AML-193 (cell line): ENCODE measurements around the gene SALL4.
"Not testable (repeated sequence)": the region's sequence is repeated elsewhere in the genome, so short reads cannot be mapped to it uniquely, and the experiment has no call there.

Source experiments
- DNase-seq, 2 experiments: peaks; one replicate each; lab custom pipeline; 2025; lab: John Stamatoyannopoulos, UW

The SALL4 gene

DNA sequence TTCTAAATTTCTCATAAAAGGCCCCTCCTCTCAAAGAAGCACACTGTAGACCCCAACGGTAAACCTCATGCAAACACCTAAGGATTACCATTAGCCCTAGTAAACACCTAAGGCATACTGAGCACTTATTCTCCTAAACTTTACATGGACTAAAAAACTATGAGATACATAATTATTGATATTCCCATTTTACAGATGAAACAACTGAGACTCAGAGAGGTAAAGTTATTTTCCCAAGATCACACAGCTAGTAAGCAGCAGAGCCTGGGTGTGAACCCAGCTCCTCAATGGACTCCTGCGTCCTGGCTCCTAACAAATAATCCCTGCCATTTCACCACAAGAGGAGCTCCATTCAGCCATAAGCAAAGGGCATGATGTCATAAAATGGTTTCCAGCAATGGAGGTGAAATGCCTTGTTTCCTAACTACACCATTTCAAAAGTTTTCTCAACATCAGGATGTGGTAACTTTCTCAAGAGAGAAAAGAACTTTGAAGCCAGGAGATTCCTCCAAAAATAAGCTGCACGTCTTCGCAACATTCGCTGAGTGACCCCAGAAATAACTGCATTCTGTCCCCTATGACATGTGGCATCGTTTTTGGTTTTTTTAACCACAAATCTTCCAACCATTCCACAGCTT, 38.2 kb downstream of the SALL4 start:
- DNase-seq, result no peak

DNA sequence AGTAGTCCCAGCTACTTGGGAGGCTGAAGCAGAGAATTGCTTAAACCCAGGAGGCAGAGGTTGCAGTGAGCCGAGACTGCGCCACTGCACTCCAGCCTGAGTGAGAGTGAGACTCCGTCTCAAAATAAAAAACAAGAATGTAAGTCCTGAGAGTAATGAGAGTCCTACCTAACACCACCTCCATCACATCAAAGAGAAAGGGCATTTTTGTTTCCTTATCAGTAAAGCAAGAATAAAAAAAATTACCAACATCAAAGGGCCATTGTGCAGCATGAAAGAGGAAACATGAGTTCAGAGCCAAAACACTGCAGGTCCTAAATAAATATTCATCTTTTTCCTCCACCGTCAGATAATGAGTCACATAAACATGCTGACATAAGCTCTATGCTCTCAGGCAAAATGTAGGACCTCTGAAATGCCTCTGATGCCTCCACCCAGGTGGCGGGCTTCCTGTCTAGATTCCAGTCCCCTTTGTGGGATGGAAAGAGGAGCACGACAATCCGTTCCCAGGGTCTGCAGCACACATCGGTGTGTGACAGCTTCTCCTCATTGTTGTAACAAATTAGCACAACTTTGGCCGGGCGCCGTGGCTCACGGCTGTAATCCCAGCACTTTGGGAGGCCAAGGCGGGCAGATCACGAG, 41.3 kb downstream of the SALL4 start:
- no peak for DNase-seq

DNA sequence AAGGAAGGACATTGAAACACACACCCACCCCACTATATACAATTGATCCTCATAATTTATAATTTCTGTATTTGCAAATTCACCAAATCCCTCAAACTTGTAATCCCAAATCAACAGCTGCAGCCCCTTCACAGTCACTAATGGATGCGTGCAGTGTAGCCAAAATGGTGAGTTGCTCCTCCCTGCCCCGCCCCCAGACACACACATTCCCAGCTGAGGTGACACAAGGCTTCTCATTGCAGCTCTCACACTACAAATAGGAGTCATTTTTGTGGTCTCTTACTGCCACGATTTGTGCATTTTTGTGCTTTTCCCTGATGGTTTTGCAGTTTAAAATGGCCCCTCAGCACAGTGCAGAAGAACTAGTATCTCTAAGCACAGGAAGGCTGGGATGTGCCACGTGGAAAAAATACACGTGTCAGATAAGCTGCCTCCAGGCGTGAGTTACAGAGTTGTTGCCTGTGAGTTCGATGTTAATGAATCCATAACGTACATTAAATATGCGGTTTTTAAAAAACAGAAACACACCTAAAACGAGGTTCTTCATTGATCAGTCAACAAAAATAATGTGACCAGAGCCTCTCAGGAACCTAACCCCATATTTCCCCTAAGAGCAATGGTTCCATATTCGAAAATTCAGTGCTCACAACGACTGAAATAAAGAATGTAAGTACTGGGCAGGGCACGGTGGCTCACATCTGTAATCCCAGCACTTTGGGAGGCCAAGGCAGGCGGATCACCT, 42.4 kb downstream of the SALL4 start:
- no peak for DNase-seq

DNA sequence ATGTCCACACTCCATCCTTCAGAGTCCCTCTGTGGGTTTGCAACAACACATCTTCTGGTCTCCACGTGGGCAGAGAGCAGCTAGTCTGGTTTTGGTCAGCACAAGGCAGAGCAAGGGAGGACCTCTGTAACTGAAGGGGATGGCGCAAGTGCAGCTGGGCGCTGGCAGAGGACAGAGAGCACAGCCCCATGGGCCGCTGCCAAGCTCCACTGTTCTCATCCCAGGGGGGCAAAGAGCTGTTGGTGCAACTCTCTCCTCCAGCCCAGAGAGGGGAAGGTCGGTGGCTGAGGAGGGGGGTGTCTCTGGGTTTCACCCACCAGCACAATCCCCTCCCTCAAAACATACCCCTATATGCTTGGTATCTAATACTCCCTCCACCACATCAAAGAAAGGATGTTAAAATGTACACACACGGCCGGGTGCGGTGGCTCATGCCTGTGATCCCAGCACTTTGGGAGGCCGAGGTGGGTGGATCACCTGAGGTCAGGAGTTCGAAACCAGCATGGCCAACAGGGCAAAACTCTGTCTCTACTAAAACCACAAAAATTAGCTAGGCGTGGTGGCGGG, 43.3 kb downstream of the SALL4 start:
- DNase-seq, result no peak

DNA sequence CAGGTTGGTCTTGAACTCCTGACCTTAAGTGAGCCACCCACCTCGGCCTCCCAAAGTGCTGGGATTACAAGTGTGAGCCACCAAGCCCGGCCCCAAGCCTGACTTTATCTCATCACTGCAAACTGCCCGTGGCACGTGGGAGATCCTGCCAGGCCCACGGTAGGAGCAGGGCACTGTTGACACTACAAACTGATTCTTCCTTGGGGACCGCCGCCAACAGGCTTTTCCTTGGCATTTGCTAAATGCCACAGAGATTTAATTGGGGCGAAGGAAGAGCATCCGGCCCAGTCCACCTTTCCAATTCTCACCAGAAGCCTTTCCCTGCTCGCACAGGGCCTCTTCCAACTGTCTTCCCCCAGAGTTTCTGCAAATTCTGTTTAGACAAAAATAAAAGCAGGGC, 45.1 kb downstream of the SALL4 start:
- no peak for DNase-seq

DNA sequence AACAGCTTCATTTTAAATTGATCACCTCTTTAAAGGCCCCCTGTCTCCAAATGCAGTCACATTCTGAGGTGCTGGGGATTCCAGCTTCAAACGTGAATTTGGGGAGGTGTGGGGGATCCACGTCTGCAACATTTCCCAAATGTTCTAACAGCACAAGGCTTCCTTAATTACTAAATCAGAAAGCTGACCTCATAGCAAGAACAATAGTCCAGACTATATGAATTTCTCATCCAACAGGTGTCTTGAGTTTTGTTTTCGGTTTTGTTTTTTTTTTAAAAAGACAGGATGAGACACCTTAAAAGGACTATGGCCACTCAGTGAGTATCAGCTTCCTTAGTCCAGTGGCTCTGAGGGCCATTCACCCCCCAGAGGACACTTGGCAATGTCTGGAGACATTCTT, 45.7 kb downstream of the SALL4 start:
- DNase-seq, result no peak

DNA sequence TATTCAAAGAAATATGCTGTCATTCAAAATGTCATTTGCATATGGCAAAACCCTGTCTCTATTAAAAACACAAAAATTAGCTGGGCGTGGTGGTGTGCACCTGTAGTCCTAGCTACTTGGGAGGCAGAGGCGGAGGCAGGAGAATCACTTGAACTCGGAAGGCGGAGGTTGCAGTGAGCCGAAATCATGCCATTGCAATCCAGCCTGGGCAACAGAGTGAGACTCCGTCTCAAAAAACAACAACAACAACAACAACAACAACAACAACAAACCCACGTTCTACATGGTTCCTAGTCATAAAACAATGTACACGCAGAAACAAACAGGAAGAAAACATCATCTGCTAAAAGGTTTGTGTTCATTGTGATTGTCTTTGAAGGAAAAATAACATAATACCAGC, 49.1 kb downstream of the SALL4 start:
- not testable (repeated sequence) for DNase-seq

DNA sequence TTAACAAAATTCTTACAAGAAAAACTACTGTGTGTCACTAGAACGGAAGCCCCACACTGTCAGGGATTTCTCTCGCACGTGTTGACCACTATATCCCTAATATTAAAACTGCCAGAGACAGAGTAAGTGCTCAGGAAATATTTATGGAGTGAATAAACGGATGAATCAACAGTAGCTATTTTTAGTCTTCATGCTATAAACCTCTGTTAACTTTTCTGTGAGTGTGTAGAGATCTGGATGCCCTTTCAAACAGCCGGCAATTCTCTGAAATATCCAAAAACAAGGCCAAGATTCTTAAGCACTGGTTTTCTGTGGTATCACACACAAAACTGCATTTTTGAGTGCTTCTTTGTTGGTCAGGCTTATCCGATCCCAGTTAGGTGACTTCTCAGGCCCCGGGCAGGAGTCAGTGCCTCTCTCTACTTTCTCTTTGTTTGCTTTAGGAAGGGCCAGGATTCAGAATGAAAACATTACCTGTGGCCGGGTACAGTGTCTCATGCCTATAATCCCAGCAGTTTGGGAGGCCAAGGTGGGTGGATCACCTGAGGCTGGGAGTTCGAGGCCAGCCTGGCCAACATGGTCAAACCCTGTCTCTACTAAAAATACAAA, 49.9 kb downstream of the SALL4 start:
- no peak for DNase-seq

DNA sequence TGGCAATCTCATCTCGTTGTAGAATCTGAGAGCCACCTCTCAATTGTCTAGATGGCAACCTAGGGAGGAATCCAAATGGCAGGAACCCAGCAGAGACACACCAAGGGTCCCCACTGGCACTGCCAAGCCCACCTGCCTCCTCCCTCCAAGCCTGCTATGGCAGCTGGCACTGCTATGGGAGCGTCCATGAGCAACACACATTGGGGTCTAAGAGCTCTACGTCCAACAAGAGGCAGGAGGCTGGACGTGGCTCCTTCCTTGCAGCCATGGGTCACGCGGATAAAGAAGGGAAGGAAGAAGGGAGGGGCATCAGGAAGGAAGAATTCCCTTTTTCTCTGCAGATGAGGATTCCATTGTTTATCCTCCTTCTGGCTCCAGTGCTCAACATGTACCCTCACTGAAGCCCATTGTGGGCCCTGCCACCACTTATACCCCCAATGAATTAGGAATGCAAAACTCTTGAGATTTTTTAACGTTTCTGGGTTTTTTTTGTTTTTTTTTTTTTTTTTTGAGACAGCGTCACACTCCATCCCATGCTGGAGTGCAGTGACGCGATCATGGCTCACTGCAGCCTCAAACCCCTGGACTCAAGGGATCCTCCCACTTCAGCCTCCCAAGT, 51.4 kb downstream of the SALL4 start:
- DNase-seq, result no peak

DNA sequence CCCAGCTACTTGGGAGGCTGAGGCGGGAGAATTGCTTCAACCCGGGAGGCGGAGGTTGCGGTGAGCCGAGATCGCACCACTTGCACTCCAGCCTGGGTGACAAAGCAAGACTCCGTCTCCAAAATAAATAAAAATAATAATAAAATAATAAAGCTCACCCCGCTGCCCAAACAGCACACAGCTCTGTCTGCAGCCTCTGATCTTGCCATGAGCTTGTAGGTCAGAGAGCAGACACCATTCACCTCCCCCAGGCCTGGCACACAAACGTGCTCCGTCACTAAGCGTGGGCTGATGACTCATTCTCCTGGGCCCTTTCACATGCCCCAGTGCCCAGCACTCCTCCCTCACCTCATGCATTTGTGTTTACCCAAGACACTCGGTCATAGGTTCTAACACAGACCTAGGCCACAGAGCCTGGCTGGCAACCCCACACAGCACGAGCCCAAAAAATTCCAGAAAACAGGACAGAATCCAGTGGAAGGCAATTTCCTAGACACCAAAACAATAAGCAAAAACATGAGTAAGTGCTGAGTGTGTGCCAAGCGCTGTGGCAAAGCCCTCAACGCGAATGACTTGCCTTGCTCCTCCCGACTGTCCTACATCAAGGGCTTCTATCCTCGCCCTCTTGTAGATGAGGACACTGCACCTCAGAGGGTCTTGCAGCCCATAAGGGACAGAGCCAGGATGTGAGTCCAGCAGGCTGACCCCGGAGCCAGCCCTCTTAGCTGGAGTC, 52.1 kb downstream of the SALL4 start:
- no peak for DNase-seq

DNA sequence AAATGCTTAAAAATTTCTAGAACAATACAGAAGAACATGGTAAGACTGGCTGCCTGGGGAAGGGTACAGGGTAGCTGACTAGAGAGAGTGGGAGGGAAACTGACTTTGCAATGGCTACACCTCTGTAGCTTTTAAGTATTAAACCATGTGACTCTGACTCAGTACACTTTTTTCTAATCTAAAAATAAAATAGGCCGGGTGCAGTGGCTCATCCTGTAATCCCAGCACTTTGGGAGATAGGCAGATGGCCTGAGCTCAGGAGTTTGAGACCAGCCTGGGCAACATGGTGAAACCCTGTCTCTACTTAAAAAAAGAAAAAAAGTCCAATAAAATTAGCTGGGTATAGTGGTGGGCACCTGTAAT, 52.7 kb downstream of the SALL4 start:
- DNase-seq, result no peak

DNA sequence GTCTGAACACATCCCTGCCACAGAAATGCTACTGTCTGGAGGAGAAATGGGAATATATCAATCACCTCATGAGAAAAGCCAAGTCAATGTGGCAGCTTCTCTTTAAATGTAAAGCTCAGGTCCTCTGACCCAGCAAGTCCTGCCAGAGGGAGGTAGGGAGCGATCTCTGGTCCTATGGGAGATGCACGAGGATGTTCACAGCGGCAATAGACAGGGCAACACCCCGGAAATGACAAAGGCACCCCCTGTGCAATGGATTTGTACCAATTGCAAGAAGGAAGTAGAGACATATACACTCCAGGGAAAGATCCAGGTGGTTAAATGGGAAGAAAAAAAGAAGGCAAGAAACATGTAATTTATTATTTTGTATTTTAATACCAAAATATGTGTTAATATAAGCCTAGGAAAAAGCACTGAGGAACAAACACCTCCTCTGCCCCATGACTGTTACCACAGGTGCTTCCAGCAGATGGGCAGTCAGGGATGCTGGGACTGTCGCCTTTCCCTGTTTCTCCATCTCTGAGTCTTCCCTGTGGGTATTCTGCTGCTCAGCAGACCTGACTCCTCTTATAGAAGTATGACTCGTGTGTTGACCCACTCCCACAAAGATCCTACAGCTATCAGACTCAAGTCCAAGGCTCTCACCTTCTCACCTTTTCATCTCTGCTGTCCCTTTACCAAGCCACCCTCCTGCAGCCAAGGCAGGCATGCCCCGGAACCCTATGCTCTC, 55.0 kb downstream of the SALL4 start:
- no peak for DNase-seq

DNA sequence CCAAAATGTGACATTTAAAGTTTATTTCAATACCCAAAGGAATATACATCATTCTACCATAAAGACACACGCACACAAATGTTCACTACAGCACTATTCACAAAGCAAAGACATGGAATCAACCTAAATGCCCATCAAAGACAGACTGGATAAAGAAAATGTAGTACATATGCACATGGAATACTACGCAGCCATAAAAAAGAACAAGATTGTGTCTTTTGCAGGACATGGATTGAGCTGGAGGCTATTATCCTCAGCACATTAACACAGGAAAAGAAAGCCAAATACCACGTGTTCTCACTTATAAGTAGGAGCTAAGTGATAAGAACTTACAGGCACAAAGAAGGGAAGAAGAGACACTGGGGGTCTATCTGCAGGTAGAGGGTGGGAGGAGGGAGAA, 56.5 kb downstream of the SALL4 start:
- DNase-seq, result no peak

DNA sequence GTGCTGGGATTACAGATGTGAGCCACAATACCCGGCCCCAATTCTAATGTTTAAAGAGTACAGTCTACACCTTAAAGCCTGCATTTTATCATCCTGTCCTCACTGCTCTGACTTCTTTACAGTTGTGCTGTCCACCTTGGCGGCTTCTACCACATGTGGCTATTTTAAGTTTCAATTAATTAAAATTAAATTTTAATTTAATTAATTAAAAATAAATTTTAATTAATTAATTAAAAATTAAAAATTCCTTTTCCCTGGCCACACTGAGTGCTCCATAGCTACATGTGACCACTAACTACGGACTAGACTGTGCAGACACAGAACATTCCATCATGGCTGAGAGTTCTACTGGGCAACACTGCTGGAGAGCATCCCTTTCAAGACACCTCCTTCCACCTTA, 61.5 kb downstream of the SALL4 start:
- DNase-seq, result no peak

DNA sequence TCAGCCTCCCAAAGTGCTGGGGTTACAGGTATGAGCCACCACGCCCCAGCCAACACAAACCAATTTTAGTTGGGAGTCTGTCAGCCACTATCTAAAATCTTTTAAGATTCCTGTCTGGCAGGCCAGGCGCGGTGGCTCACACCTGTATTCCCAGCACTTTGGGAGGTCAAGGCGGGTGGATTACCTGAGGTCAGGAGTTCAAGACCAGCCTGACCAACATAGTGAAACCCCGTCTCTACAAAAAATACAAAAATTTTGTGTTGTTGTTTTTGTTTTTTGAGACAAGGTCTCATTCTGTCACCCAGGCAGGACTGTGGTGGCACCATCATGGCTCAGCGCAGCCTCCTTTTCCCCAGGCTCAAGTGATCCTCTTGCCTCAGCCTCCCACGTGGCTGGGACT, 62.0 kb downstream of the SALL4 start:
- DNase-seq, result not testable (repeated sequence)

DNA sequence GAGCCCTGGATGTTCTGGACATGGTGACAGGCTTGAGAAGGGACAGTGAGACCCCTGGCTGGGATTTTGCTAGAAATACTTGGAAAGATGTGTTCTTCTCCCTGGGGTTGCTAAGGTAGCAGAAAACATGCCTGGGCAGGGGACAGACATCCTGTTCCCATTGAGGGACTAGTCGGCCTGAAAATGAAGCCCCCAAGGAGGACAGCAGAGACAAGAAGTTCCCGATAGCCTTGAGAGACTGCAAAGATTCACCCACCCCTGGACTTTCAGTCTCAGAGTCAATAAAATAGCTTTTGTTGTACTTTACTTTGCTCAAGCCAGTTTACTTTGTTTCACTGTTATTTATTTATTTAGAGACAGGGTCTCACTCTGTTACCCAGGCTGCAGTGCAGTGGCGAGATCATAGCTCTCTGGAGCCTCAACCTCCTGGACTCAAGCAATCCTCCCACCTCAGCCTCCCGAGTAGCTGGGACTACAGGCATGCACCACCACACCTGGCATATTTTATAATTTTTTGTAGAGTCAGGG, 62.5 kb downstream of the SALL4 start:
- DNase-seq, result no peak

DNA sequence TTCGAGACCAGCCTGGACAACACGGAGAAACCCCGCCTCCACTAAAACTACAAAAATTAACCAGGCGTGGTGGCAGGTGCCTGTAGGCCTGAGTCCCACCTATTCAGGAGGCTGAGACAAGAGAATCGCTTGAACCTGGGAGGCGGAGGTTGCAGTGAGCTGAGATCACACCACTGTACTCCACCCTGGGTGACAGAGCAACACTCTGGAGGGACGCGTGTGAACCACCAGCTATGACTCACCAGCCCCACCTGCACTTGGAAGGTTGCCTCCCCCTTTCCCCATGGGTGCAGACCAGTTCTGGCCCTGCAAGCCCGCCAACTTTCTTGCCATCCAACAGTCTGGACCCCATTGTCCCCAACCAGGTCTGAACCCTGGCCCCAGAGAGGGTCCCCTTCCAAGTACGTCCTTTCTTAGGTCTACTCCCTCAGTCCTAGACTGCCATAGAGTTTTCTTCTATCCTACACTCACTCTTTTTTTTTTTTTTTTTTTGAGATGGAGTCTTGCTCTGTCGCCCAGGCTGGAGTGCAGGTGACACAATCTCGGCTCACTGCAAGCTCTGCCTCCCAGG, 63.4 kb downstream of the SALL4 start:
- DNase-seq, result no peak

DNA sequence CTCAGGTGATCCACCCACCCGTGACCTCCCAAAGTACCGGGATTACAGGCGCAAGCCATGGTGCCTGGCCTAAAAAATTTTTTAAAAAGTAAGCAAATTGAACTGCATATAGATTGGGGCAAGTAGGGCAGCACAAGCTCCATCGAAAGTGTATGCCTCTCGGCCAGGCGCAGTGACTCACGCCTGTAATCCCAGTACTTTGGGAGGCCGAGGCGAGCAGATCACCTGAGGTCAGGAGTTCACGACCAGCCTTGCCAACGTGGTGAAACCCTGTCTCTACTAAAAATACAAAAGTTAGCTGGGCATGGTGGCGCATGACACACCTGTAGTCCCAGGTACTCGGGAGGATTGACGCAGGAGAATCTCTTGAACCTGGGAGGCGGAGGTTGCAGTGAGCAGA, 64.1 kb downstream of the SALL4 start:
- DNase-seq, result not testable (repeated sequence)

DNA sequence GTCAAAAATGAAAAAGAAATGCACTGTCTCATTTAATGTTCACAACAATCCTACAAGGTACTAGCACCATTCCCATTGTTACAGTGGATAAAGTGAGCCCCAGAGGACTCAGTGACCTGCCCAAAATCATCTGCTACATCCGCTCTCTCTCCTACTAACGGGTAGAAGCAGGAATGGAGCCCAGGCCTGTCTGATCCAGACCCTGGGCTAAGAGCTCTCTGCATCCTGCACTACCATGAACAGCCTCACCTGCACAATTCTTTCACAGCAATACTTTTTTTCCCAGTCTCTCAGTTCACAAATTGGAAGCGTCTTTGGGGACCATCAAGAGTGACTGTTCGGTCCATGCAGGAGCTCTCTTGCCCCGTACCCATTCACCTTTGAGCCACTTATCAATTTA, 65.4 kb downstream of the SALL4 start:
- DNase-seq, result no peak
